Kidney (tissue), 14 donors: ENCODE data around the gene LAT. TPM values are rescaled to one million over a fixed set of nuclear protein-coding genes. Genes with fewer than 3 reads are reported as not detected.

Experiments used
- DNase-seq, 5 donors: peaks; one replicate each; pipeline ENCODE4 v3.0.0-alpha.2; 2013 to 2020
- FAIRE-seq: peaks from 2 replicates; lab custom pipeline; 2012; peaks lifted over from hg19 to GRCh38; lab: Jason Lieb, UNC
- H3K27ac ChIP-seq, 2 donors: one replicate each; pipeline ENCODE4 v1.7.0; 2013; ENCODE audit warnings: low read depth in 2 of 2, low read length in 2 of 2, inconsistent platforms in 1 of 2
- H3K27me3 ChIP-seq: one replicate; pipeline ENCODE4 v1.7.1; 2013; ENCODE audit warnings: low read length, inconsistent platforms; ENCODE audit not compliant: control insufficient read depth, insufficient read depth
- H3K36me3 ChIP-seq, 3 donors: one replicate each; pipeline versions ENCODE4 v1.7.0 to v1.7.1; 2013; ENCODE audit warnings: low read length in 3 of 3, control low read depth in 1 of 3, inconsistent platforms in 1 of 3; ENCODE audit not compliant: insufficient read depth in 3 of 3, control insufficient read depth in 2 of 3
- H3K4me1 ChIP-seq, 3 donors: one replicate each; pipeline versions ENCODE4 v1.7.0 to v1.7.1; 2013; ENCODE audit warnings: low read length in 3 of 3, inconsistent platforms in 1 of 3, low read depth in 1 of 3; ENCODE audit not compliant: control insufficient read depth in 2 of 3, insufficient read depth in 2 of 3
- H3K4me3 ChIP-seq, 3 donors: one replicate each; pipeline versions ENCODE4 v1.7.0 to v1.8.1; 2013; ENCODE audit warnings: low read length in 3 of 3, control low read depth in 1 of 3, inconsistent platforms in 1 of 3
- H3K9ac ChIP-seq, 3 donors: one replicate each; pipeline versions ENCODE4 v1.7.0 to v1.7.1; 2013; ENCODE audit warnings: low read length in 3 of 3, control low read depth in 1 of 3, inconsistent platforms in 1 of 3
- H3K9me3 ChIP-seq, 3 donors: one replicate each; pipeline versions ENCODE4 v1.7.0 to v1.7.1; 2013; ENCODE audit warnings: low read length in 3 of 3, control low read depth in 1 of 3, inconsistent platforms in 1 of 3; ENCODE audit not compliant: control insufficient read depth in 2 of 3, insufficient read depth in 1 of 3
- intact Hi-C: fragments of 100-400 bp; cut with DNase I; formaldehyde crosslinking; loops from one replicate; pipeline ENCODE4 v1.11.1; 2022
- polyA plus RNA-seq: library from polyadenylated mRNA; stranded (reverse); fragments of 350-450 nt; fragmentation: Illumina TruSeq; extraction: RNeasy Lipid Tissue Mini Kit (QIAGEN cat#74804); gene quantifications from one replicate; pipeline ENCODE4 v1.2.3, GENCODE V29; 2014; ENCODE audit warnings: low read depth, low replicate concordance; ENCODE audit not compliant: insufficient read depth
- total RNA-seq: library from RNA; stranded (reverse); fragmentation: NEBNext Ultra II Directional; extraction: Animal tissue kit (Norgen Biotek cat#: 25700); gene quantifications from one replicate; pipeline ENCODE4 v1.2.1, GENCODE V29; 2021
- TF ChIP-seq, protein P1 (sequence below): IDR thresholded peaks from 3 replicates; pipeline ENCODE4 v1.5.1; 2012; ENCODE audit warnings: mild to moderate bottlenecking, moderate library complexity, borderline replicate concordance; ENCODE audit not compliant: insufficient read depth; ENCODE audit errors: extremely low read depth
- donor health status: control.
- donor health status: control.
- donor health status: control.
- donor health status: control.
- donor health status: control.
- donor health status: DM: yes; HTN: yes; CAD: no.
- donor health status: Normal renal cell carcinoma (clear cell type).

The LAT gene
- total and polyA plus RNA-seq, 2 donors from 2014 or later = 8.3 to 12.5 TPM

- Histone ChIP-seq H3K4me1 (no peaks in the 10 kb centered on the region), H3K36me3 (no peaks in the 10 kb centered on the region), H3K27ac (no peak overlapping the region), H3K27me3 (no peaks in the 10 kb centered on the region), H3K9ac (no peak overlapping the region), H3K9me3 (no peaks in the 10 kb centered on the region), H3K4me3 (no peak overlapping the region)
- TF ChIP-seq, protein P1, sequence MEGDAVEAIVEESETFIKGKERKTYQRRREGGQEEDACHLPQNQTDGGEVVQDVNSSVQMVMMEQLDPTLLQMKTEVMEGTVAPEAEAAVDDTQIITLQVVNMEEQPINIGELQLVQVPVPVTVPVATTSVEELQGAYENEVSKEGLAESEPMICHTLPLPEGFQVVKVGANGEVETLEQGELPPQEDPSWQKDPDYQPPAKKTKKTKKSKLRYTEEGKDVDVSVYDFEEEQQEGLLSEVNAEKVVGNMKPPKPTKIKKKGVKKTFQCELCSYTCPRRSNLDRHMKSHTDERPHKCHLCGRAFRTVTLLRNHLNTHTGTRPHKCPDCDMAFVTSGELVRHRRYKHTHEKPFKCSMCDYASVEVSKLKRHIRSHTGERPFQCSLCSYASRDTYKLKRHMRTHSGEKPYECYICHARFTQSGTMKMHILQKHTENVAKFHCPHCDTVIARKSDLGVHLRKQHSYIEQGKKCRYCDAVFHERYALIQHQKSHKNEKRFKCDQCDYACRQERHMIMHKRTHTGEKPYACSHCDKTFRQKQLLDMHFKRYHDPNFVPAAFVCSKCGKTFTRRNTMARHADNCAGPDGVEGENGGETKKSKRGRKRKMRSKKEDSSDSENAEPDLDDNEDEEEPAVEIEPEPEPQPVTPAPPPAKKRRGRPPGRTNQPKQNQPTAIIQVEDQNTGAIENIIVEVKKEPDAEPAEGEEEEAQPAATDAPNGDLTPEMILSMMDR = no peak
- FAIRE-seq (no peak), DNase-seq (no peak)
- intact Hi-C loops = no loop called here
Observed at GRCh38 chr16:29011112-29011511, 26.3 kb downstream of the LAT start.

GRCh38 chr16:29011851-29012250 lies 27.0 kb downstream of the LAT start:
- Histone ChIP-seq H3K4me3 (no peak overlapping the region), H3K27me3 (no peaks in the 10 kb centered on the region), H3K27ac (no peak overlapping the region), H3K9me3 (no peaks in the 10 kb centered on the region), H3K9ac (no peak overlapping the region), H3K4me1 (no peaks in the 10 kb centered on the region), H3K36me3 (no peaks in the 10 kb centered on the region)
- intact Hi-C loops = no loop called here
- FAIRE-seq (no peak), DNase-seq (no peak)
- TF ChIP-seq, protein P1 = no peak

- TF ChIP-seq, protein P1 = no peak
- Histone ChIP-seq H3K9ac (no peak overlapping the region), H3K9me3 (no peaks in the 10 kb centered on the region), H3K27ac (no peak overlapping the region), H3K4me1 (no peaks in the 10 kb centered on the region), H3K27me3 (no peaks in the 10 kb centered on the region), H3K4me3 (no peak overlapping the region), H3K36me3 (no peaks in the 10 kb centered on the region)
- FAIRE-seq (no peak), DNase-seq (no peak)
- intact Hi-C loops = no loop called here
Observed at GRCh38 chr16:29012913-29013553, 28.2 kb downstream of the LAT start.
